Activated T-cell treated with anti-CD3 and anti-CD28 coated beads for 4 hours (primary cell): ENCODE data around the gene MIA2.
"Not testable (repeated sequence)": the region's sequence is repeated elsewhere in the genome, so short reads cannot be mapped to it uniquely, and the experiment has no call there.

Source experiments
- DNase-seq: peaks from one replicate; pipeline ENCODE4 v3.0.0-alpha.2; 2020

The MIA2 gene

GRCh38 chr14:39276005-39276404, 42.3 kb downstream of the MIA2 start:
- no peak for DNase-seq

GRCh38 chr14:39276579-39277114, 42.9 kb downstream of the MIA2 start:
- DNase-seq: no peak

- no peak for DNase-seq
Measured at GRCh38 chr14:39279515-39279914, 45.8 kb downstream of the MIA2 start.

- not testable (repeated sequence) for DNase-seq
Measured at GRCh38 chr14:39280678-39281077, 47.0 kb downstream of the MIA2 start.

- DNase-seq: no peak
Measured at GRCh38 chr14:39289523-39289922, 55.8 kb downstream of the MIA2 start.

- DNase-seq: no peak
Measured at GRCh38 chr14:39291701-39292100, 58.0 kb downstream of the MIA2 start.

GRCh38 chr14:39293629-39294028, 59.9 kb downstream of the MIA2 start:
- no peak for DNase-seq

- not testable (repeated sequence) for DNase-seq
Measured at GRCh38 chr14:39300389-39300788, 66.7 kb downstream of the MIA2 start.

GRCh38 chr14:39302124-39302810, 68.6 kb downstream of the MIA2 start:
- DNase-seq: no peak

- no peak for DNase-seq
Measured at GRCh38 chr14:39303115-39303514, 69.4 kb downstream of the MIA2 start.

GRCh38 chr14:39307815-39308214, 74.1 kb downstream of the MIA2 start:
- DNase-seq: no peak

- no peak for DNase-seq
Measured at GRCh38 chr14:39310051-39310450, 76.3 kb downstream of the MIA2 start.

GRCh38 chr14:39315859-39316444, 82.2 kb downstream of the MIA2 start:
- no peak for DNase-seq

- no peak for DNase-seq
Measured at GRCh38 chr14:39316830-39317553, 83.3 kb downstream of the MIA2 start.

GRCh38 chr14:39318574-39318973, 84.9 kb downstream of the MIA2 start:
- DNase-seq: no peak

- no peak for DNase-seq
Measured at GRCh38 chr14:39319381-39319780, 85.7 kb downstream of the MIA2 start.

- DNase-seq: no peak
Measured at GRCh38 chr14:39320318-39320717, 86.6 kb downstream of the MIA2 start.

GRCh38 chr14:39322807-39323206, 89.1 kb downstream of the MIA2 start:
- DNase-seq: no peak

- DNase-seq: no peak
Measured at GRCh38 chr14:39324097-39324496, 90.4 kb downstream of the MIA2 start.

- no peak for DNase-seq
Measured at GRCh38 chr14:39339003-39339402, 105.3 kb downstream of the MIA2 start.

- not testable (repeated sequence) for DNase-seq
Measured at GRCh38 chr14:39341126-39341525, 107.4 kb downstream of the MIA2 start.

- no peak for DNase-seq
Measured at GRCh38 chr14:39342768-39343167, 109.1 kb downstream of the MIA2 start.

GRCh38 chr14:39343614-39344013, 109.9 kb downstream of the MIA2 start:
- no peak for DNase-seq

GRCh38 chr14:39350866-39351265, 117.2 kb downstream of the MIA2 start:
- DNase-seq: no peak
